HEK293 (cell line): ENCODE measurements around the gene STARD4.

ENCODE experiments used
- CTCF ChIA-PET: fragments of 350-600 bp; formaldehyde crosslinking; extraction: SDS; loops from one replicate; lab custom pipeline; 2021; ENCODE audit warnings: antibody characterized with exemption; lab: Yijun Ruan, JAX
- POLR2A ChIA-PET: fragments of 300-600 bp; formaldehyde crosslinking; extraction: SDS; loops from one replicate; lab custom pipeline; 2020; ENCODE audit warnings: antibody characterized with exemption, inconsistent platforms; lab: Yijun Ruan, JAX
- H3K27ac ChIP-seq: fragments of 200-500 bp; sonication (Bioruptor generic); 2 replicates; pipeline ENCODE4 v1.5.1; 2014; ENCODE audit warnings: low read depth, low read length, control low read depth, inconsistent platforms; ENCODE audit errors: extremely low read depth
- H3K36me3 ChIP-seq, 2 experiments: fragments of 200-500 bp in 1 of 2; sonication (Bioruptor generic) in 1 of 2; 1 replicate in 1 of 2; 2 replicates in 1 of 2; pipeline ENCODE4 v1.5.1; 2014 to 2017; ENCODE audit warnings: inconsistent platforms in 2 of 2, low read length in 2 of 2; ENCODE audit not compliant: control insufficient read depth in 2 of 2, insufficient read depth in 1 of 2
- H3K4me1 ChIP-seq: fragments of 200-500 bp; sonication (Bioruptor generic); 2 replicates; pipeline ENCODE4 v1.5.1; 2014; ENCODE audit warnings: mild to moderate bottlenecking, low read length, inconsistent platforms; ENCODE audit not compliant: control insufficient read depth, insufficient read depth
- H3K4me3 ChIP-seq: 2 replicates; pipeline ENCODE4 v1.5.1; 2011; ENCODE audit warnings: low read depth, mild to moderate bottlenecking, control low read depth, low read length, moderate library complexity
- H3K9me3 ChIP-seq: fragments of 200-500 bp; sonication (Bioruptor generic); 2 replicates; pipeline ENCODE4 v1.5.1; 2014; ENCODE audit warnings: low read depth, low read length, inconsistent platforms; ENCODE audit not compliant: control insufficient read depth, insufficient read depth
- HOXD13 ChIP-seq: sonication (generic); formaldehyde crosslinking; IDR thresholded peaks from 2 replicates; pipeline ENCODE4 v1.8.0; 2022; ENCODE audit warnings: missing genetic modification reagents, borderline replicate concordance
- IKZF3 ChIP-seq: fragments of 450-650 bp; IDR thresholded peaks from 2 replicates; pipeline ENCODE4 v1.5.0; 2018; ENCODE audit warnings: missing biosample characterization, mild to moderate bottlenecking, missing genetic modification characterization, moderate library complexity
- MEIS1 ChIP-seq: sonication (generic); formaldehyde crosslinking; IDR thresholded peaks from 2 replicates; pipeline ENCODE4 v1.8.1; 2022; ENCODE audit warnings: missing genetic modification reagents, mild to moderate bottlenecking, borderline replicate concordance
- MZF1 ChIP-seq: fragments of 450-650 bp; formaldehyde crosslinking; IDR thresholded peaks from 2 replicates; pipeline ENCODE4 v1.5.1; 2017; ENCODE audit warnings: missing biosample characterization, missing genetic modification characterization, borderline replicate concordance
- SETDB1 ChIP-seq: IDR thresholded peaks from one replicate; pipeline ENCODE4 v1.6.1; 2017; ENCODE audit warnings: mild to moderate bottlenecking, low read length, moderate library complexity, mixed read lengths; ENCODE audit not compliant: insufficient read length
- TCF7L2 ChIP-seq: IDR thresholded peaks from 2 replicates; pipeline ENCODE4 v1.6.1; 2011; ENCODE audit warnings: low read depth, mild to moderate bottlenecking, inconsistent platforms, low read length, moderate library complexity, borderline replicate concordance
- WT1 ChIP-seq: fragments of 450-650 bp; formaldehyde crosslinking; IDR thresholded peaks from 2 replicates; pipeline ENCODE4 v1.5.1; 2016; ENCODE audit warnings: missing biosample characterization, missing genetic modification characterization
- YY2 ChIP-seq: fragments of 450-650 bp; formaldehyde crosslinking; IDR thresholded peaks from 2 replicates; pipeline ENCODE4 v1.5.1; 2016; ENCODE audit warnings: missing biosample characterization, missing genetic modification characterization
- ZBTB21 ChIP-seq: fragments of 450-650 bp; formaldehyde crosslinking; IDR thresholded peaks from 2 replicates; pipeline ENCODE4 v1.5.1; 2017; ENCODE audit warnings: missing biosample characterization, missing genetic modification characterization
- ZFP37 ChIP-seq: fragments of 450-650 bp; formaldehyde crosslinking; IDR thresholded peaks from 2 replicates; pipeline ENCODE4 v1.5.1; 2016; ENCODE audit warnings: missing biosample characterization, missing genetic modification characterization
- ZIC2 ChIP-seq: fragments of 450-650 bp; formaldehyde crosslinking; IDR thresholded peaks from 2 replicates; pipeline ENCODE4 v1.5.1; 2016; ENCODE audit warnings: missing biosample characterization, missing genetic modification characterization
- ZNF132 ChIP-seq: fragments of 450-650 bp; formaldehyde crosslinking; IDR thresholded peaks from 2 replicates; pipeline ENCODE4 v1.5.1; 2017; ENCODE audit warnings: missing biosample characterization, missing genetic modification characterization, borderline replicate concordance
- ZNF155 ChIP-seq: fragments of 450-650 bp; formaldehyde crosslinking; IDR thresholded peaks from 2 replicates; pipeline ENCODE4 v1.5.1; 2016; ENCODE audit warnings: missing biosample characterization, missing genetic modification characterization
- ZNF169 ChIP-seq: fragments of 450-650 bp; formaldehyde crosslinking; IDR thresholded peaks from 2 replicates; pipeline ENCODE4 v1.5.1; 2016; ENCODE audit warnings: missing biosample characterization, missing genetic modification characterization
- ZNF274 ChIP-seq, 2 experiments: fragments of 200-500 bp in 1 of 2; fragments of 450-650 bp in 1 of 2; sonication (Bioruptor generic) in 1 of 2; formaldehyde crosslinking in 1 of 2; IDR thresholded peaks; 2 replicates each; pipeline versions ENCODE4 v1.5.1 to v1.6.1; 2014 to 2016; ENCODE audit warnings: borderline replicate concordance in 1 of 2, inconsistent platforms in 1 of 2, low read length in 1 of 2, missing biosample characterization in 1 of 2, missing genetic modification characterization in 1 of 2
- ZNF335 ChIP-seq: fragments of 450-650 bp; formaldehyde crosslinking; conservative IDR thresholded peaks from 2 replicates; pipeline ENCODE4 v1.5.1; 2016; ENCODE audit warnings: missing biosample characterization, missing genetic modification characterization
- ZNF501 ChIP-seq: fragments of 450-650 bp; formaldehyde crosslinking; IDR thresholded peaks from 2 replicates; pipeline ENCODE4 v1.5.1; 2016; ENCODE audit warnings: missing biosample characterization, missing genetic modification characterization
- ZNF521 ChIP-seq: fragments of 450-650 bp; formaldehyde crosslinking; IDR thresholded peaks from 2 replicates; pipeline ENCODE4 v1.5.1; 2017; ENCODE audit warnings: missing biosample characterization, mild to moderate bottlenecking, missing genetic modification characterization
- ZNF555 ChIP-seq: fragments of 450-650 bp; formaldehyde crosslinking; conservative IDR thresholded peaks from 2 replicates; pipeline ENCODE4 v1.5.1; 2017; ENCODE audit warnings: missing biosample characterization, mild to moderate bottlenecking, missing genetic modification characterization, inconsistent platforms
- ZNF585B ChIP-seq: fragments of 450-650 bp; formaldehyde crosslinking; IDR thresholded peaks from 2 replicates; pipeline ENCODE4 v1.5.1; 2016; ENCODE audit warnings: missing biosample characterization, missing genetic modification characterization
- ZNF596 ChIP-seq: fragments of 450-650 bp; IDR thresholded peaks from 2 replicates; pipeline ENCODE4 v1.5.0; 2018; ENCODE audit warnings: missing biosample characterization, mild to moderate bottlenecking, missing genetic modification characterization, moderate library complexity
- ZNF626 ChIP-seq: fragments of 450-650 bp; sonication (Bioruptor Pico); formaldehyde crosslinking; IDR thresholded peaks from 2 replicates; pipeline ENCODE4 v1.5.1; 2018; ENCODE audit warnings: missing biosample characterization, missing genetic modification characterization, inconsistent platforms
- ZNF629 ChIP-seq: fragments of 450-650 bp; formaldehyde crosslinking; IDR thresholded peaks from 2 replicates; pipeline ENCODE4 v1.5.1; 2017; ENCODE audit warnings: missing biosample characterization, missing genetic modification characterization
- ZNF768 ChIP-seq: fragments of 450-650 bp; formaldehyde crosslinking; IDR thresholded peaks from 2 replicates; pipeline ENCODE4 v1.5.1; 2018; ENCODE audit warnings: missing biosample characterization, mild to moderate bottlenecking, missing genetic modification characterization
- TF ChIP-seq, protein P1 (sequence below): fragments of 450-650 bp; formaldehyde crosslinking; conservative IDR thresholded peaks from 2 replicates; pipeline ENCODE4 v1.5.1; 2016; ENCODE audit warnings: low read depth, missing biosample characterization, missing genetic modification characterization
- TF ChIP-seq, protein P2 (sequence below): fragments of 450-650 bp; formaldehyde crosslinking; IDR thresholded peaks from 2 replicates; pipeline ENCODE4 v1.5.1; 2016; ENCODE audit warnings: missing biosample characterization, missing genetic modification characterization
- TF ChIP-seq, protein P3 (sequence below): fragments of 450-650 bp; formaldehyde crosslinking; IDR thresholded peaks from 2 replicates; pipeline ENCODE4 v1.5.1; 2016; ENCODE audit warnings: missing biosample characterization, missing genetic modification characterization, borderline replicate concordance
- TF ChIP-seq, protein P4 (sequence below): fragments of 450-650 bp; formaldehyde crosslinking; IDR thresholded peaks from 2 replicates; pipeline ENCODE4 v1.5.1; 2016; ENCODE audit warnings: missing biosample characterization, missing genetic modification characterization, borderline replicate concordance

STARD4 gene

DNA sequence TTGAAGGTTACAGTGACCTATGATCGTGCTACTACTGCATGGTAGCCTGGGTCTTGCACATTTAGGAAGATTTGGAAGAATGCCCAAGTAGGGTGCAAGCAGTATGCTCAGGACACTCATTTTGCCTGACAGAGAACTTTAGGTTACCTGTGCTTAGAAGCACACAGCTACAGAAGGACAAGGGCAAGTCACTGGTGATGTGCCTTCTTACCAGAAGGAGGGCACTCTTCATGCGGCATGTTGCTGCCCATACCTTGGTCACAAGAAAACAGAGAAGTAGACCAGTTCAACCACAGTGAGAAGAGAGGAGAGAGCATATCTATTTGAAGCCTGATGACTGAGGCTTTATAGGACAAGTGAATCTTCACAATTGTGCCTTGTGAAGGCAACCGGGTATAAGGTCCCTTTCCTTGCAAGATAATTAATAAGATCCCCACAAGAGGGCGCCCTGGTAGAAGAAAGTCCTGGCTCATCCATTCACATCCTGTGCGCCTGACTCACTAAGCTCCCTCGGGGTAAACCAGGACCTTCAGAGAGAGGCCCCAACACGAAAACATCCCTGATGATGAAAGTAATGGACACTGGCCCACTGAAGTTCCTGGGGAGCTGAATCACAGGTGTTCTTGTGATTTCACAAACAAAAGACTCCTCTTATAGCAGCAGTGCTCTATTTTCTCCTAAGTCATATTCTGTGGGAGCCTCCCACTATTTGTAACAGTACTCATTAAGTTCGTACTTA is 38.1 kb upstream of the STARD4 start:
- POLR2A ChIA-PET = interaction anchor here (0.6 kb wide), 1 partner anchor 603 kb away, joined by 3 read pairs; no protein-coding TSS in a partner anchor
- CTCF ChIA-PET = interaction anchor here (0.5 to 2.8 kb wide), 42 partner anchors 8 to 656 kb away, joined by 3 to 25 read pairs (median 4); no protein-coding TSS in a partner anchor
- peaks cover 10% of the 10 kb centered on the region for H3K4me1 ChIP-seq
- no peaks in the 10 kb centered on the region for H3K9me3 ChIP-seq
- H3K4me3 ChIP-seq = no peak overlapping the region
- no peaks in the 10 kb centered on the region for H3K36me3 ChIP-seq
- H3K27ac ChIP-seq = no peak overlapping the region
- TF ChIP-seq ZNF169 (no peak), ZNF555 (tag by site-specific recombination) (no peak), ZIC2 (no peak), YY2 (no peak), MEIS1 (CRISPR knock-in tag) (no peak), SETDB1 (no peak), ZNF501 (no peak), WT1 (tag by site-specific recombination) (no peak), MZF1 (no peak), ZNF585B (no peak), TCF7L2 (no peak), ZNF629 (no peak), ZNF132 (tag by site-specific recombination) (no peak), ZNF274 (IDR thresholded peaks at IDR 0.05; ENCODE audit: low read length) (no peak), ZNF274 (tag by site-specific recombination; IDR thresholded peaks at IDR 0.05; ENCODE audit: borderline replicate concordance) (no peak), IKZF3 (no peak), ZNF155 (no peak), ZBTB21 (tag by site-specific recombination) (no peak), ZNF626 (tag by site-specific recombination) (no peak), HOXD13 (CRISPR knock-in tag) (no peak), ZNF596 (tag by site-specific recombination) (no peak), ZNF335 (peak; percentile 46; the same call in 1 of the 2 replicates), ZNF521 (tag by site-specific recombination) (no peak), ZNF768 (tag by site-specific recombination) (no peak), ZFP37 (tag by site-specific recombination) (0 out of 2 replicates have a peak, but pooled peaks have one; percentile 43)
- TF ChIP-seq, protein P1, sequence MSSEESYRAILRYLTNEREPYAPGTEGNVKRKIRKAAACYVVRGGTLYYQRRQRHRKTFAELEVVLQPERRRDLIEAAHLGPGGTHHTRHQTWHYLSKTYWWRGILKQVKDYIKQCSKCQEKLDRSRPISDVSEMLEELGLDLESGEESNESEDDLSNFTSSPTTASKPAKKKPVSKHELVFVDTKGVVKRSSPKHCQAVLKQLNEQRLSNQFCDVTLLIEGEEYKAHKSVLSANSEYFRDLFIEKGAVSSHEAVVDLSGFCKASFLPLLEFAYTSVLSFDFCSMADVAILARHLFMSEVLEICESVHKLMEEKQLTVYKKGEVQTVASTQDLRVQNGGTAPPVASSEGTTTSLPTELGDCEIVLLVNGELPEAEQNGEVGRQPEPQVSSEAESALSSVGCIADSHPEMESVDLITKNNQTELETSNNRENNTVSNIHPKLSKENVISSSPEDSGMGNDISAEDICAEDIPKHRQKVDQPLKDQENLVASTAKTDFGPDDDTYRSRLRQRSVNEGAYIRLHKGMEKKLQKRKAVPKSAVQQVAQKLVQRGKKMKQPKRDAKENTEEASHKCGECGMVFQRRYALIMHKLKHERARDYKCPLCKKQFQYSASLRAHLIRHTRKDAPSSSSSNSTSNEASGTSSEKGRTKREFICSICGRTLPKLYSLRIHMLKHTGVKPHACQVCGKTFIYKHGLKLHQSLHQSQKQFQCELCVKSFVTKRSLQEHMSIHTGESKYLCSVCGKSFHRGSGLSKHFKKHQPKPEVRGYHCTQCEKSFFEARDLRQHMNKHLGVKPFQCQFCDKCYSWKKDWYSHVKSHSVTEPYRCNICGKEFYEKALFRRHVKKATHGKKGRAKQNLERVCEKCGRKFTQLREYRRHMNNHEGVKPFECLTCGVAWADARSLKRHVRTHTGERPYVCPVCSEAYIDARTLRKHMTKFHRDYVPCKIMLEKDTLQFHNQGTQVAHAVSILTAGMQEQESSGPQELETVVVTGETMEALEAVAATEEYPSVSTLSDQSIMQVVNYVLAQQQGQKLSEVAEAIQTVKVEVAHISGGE (tag by site-specific recombination) = no peak
- TF ChIP-seq, protein P2, sequence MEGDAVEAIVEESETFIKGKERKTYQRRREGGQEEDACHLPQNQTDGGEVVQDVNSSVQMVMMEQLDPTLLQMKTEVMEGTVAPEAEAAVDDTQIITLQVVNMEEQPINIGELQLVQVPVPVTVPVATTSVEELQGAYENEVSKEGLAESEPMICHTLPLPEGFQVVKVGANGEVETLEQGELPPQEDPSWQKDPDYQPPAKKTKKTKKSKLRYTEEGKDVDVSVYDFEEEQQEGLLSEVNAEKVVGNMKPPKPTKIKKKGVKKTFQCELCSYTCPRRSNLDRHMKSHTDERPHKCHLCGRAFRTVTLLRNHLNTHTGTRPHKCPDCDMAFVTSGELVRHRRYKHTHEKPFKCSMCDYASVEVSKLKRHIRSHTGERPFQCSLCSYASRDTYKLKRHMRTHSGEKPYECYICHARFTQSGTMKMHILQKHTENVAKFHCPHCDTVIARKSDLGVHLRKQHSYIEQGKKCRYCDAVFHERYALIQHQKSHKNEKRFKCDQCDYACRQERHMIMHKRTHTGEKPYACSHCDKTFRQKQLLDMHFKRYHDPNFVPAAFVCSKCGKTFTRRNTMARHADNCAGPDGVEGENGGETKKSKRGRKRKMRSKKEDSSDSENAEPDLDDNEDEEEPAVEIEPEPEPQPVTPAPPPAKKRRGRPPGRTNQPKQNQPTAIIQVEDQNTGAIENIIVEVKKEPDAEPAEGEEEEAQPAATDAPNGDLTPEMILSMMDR (tag by site-specific recombination) = peak; percentile 25; the same call in 1 of the 2 replicates
- TF ChIP-seq, protein P3, sequence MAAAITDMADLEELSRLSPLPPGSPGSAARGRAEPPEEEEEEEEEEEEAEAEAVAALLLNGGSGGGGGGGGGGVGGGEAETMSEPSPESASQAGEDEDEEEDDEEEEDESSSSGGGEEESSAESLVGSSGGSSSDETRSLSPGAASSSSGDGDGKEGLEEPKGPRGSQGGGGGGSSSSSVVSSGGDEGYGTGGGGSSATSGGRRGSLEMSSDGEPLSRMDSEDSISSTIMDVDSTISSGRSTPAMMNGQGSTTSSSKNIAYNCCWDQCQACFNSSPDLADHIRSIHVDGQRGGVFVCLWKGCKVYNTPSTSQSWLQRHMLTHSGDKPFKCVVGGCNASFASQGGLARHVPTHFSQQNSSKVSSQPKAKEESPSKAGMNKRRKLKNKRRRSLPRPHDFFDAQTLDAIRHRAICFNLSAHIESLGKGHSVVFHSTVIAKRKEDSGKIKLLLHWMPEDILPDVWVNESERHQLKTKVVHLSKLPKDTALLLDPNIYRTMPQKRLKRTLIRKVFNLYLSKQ = no peak
- TF ChIP-seq, protein P4, sequence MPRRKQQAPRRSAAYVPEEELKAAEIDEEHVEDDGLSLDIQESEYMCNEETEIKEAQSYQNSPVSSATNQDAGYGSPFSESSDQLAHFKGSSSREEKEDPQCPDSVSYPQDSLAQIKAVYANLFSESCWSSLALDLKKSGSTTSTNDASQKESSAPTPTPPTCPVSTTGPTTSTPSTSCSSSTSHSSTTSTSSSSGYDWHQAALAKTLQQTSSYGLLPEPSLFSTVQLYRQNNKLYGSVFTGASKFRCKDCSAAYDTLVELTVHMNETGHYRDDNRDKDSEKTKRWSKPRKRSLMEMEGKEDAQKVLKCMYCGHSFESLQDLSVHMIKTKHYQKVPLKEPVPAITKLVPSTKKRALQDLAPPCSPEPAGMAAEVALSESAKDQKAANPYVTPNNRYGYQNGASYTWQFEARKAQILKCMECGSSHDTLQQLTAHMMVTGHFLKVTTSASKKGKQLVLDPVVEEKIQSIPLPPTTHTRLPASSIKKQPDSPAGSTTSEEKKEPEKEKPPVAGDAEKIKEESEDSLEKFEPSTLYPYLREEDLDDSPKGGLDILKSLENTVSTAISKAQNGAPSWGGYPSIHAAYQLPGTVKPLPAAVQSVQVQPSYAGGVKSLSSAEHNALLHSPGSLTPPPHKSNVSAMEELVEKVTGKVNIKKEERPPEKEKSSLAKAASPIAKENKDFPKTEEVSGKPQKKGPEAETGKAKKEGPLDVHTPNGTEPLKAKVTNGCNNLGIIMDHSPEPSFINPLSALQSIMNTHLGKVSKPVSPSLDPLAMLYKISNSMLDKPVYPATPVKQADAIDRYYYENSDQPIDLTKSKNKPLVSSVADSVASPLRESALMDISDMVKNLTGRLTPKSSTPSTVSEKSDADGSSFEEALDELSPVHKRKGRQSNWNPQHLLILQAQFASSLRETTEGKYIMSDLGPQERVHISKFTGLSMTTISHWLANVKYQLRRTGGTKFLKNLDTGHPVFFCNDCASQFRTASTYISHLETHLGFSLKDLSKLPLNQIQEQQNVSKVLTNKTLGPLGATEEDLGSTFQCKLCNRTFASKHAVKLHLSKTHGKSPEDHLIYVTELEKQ (tag by site-specific recombination) = no peak
